GM12891 (cell line): Measurements from ENCODE around the gene NUMA1.
A peak's percentile ranks its signal among the peaks of the same experiment; 100 is the strongest.

ENCODE experiments used
- DNase-seq: peaks from one replicate; pipeline ENCODE4 v3.0.0; 2011; ENCODE audit warnings: low spot score; ENCODE audit not compliant: insufficient read length
- FAIRE-seq: peaks from 2 replicates; lab custom pipeline; 2011; peaks lifted over from hg19 to GRCh38; lab: Jason Lieb, UNC
- PAX5 ChIP-seq: IDR thresholded peaks from 2 replicates; pipeline ENCODE4 v1.6.1; 2011; ENCODE audit warnings: low read length, moderate library complexity, mild to moderate bottlenecking; ENCODE audit not compliant: insufficient read depth, severe bottlenecking
- POLR2A ChIP-seq: IDR thresholded peaks from 2 replicates; pipeline ENCODE4 v1.6.1; 2011; ENCODE audit warnings: low read depth, low read length, control low read depth
- POLR2AphosphoS5 ChIP-seq: IDR thresholded peaks from 2 replicates; pipeline ENCODE4 v1.6.1; 2011; ENCODE audit warnings: low read depth, low read length, control low read depth
- POU2F2 ChIP-seq: IDR thresholded peaks from 2 replicates; pipeline ENCODE4 v1.6.1; 2011; ENCODE audit warnings: low read depth, mild to moderate bottlenecking, control low read depth, low read length, moderate library complexity
- SPI1 ChIP-seq: IDR thresholded peaks from 2 replicates; pipeline ENCODE4 v1.6.1; 2011; ENCODE audit warnings: low read depth, low read length, control low read depth
- TAF1 ChIP-seq: IDR thresholded peaks from 2 replicates; pipeline ENCODE4 v1.6.1; 2011; ENCODE audit warnings: low read depth, low read length, control low read depth

NUMA1 gene

GRCh38 chr11:71994786-71995185 is 85.6 kb downstream of the NUMA1 start:
- DNase-seq: no peak
- FAIRE-seq: no peak
- no peak for TF ChIP-seq SPI1
- TF ChIP-seq POU2F2: no peak

DNA sequence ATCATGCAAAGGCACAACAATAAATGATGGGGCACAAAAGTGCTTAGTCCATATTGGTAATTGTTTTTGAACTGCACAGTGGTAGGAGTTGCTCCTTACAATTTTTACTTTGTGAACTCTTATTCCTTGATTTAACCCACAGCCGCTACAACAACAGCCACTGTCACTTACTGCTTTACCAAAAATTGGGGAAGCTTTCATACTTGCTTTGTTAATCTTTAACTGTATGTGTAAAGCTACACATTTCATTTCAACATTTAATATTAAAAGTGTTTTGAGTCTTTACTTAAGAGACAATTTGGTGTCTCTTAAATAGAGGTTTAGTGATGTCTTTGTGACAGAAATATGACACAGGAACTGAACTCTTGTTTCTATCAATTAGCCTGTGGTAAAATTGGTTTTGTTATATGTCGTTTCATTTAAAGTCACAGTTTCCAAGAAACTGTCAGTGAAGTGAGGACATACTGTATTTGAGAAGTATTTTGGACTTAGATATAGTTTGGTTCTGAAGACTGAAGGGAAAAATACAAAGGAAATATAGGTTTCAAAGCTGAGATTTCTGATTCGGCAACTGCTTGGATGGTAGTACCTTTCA is 88.1 kb downstream of the NUMA1 start:
- TF ChIP-seq POU2F2 (no peak), SPI1 (0 out of 2 replicates have a peak, but pooled peaks have one; percentile 6)
- DNase-seq (no peak), FAIRE-seq (peak; percentile 28)

DNA sequence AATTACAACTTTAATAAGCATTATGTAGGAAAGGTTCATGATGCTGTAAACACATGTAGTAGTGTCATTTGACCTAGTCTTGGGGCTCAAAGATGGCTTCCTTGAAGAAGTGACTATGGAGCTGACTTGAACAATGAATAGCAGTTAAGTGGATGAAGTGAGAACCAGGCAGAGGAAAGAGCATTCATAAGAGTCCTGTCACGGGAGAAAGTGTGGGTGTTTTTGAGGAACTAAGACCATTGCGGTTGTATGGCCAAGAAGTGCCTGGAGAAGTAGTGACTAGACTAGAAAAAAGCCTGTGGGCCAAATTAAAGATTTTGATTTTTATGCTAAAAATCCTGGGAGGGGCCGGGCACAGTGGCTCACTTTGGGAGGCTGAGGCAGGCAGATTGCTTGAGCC is 88.8 kb downstream of the NUMA1 start:
- no peak for DNase-seq
- FAIRE-seq: peak; percentile 73
- TF ChIP-seq PAX5 (no peak), SPI1 (peak; percentile 69), POLR2AphosphoS5 (no peak)

DNA sequence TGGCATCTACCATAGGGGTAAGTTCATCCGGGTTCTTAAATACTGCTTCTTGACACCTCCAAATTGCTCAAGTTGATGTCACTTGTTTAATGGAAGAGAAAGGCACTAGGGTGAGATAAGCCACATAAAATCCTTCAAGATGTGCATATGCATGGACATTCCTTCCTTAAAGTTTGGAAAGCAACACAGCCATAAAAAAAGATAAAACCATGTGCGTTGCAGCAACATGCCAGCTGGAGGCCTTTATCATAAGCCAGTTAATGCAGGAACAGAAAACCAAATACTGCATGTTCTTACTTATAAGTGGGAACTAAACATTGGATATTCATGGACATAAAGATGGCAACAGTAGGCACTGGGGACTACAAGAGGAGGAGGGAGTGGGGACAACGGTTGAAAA is 89.6 kb downstream of the NUMA1 start:
- no peak for FAIRE-seq
- TF ChIP-seq POLR2AphosphoS5: no peak
- no peak for TF ChIP-seq TAF1
- TF ChIP-seq PAX5: no peak
- no peak for TF ChIP-seq POU2F2
- TF ChIP-seq POLR2A: no peak
- no peak for TF ChIP-seq SPI1
- no peak for DNase-seq

DNA sequence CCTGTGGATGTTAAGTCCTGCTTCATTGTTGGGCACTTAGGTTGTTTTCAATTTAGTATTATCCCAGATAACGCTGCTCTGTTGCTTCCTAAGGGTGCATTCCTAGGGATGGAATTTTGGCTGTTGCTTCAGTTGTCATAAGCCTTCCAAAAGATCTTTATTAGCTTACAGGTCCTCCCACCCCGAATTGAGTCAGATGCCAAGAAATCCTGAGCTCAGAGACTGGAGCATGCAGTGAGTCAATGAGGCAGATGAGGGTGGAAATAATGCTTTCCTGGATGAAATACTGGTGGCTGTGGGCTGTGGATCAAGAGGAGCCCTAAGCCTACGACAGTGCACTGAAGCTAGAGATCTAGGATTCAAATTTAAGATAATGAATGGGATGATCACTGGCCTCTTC is 92.3 kb downstream of the NUMA1 start:
- no peak for TF ChIP-seq SPI1
- no peak for TF ChIP-seq POLR2AphosphoS5
- TF ChIP-seq TAF1: no peak
- no peak for TF ChIP-seq PAX5
- TF ChIP-seq POU2F2: no peak
- TF ChIP-seq POLR2A: no peak
- no peak for FAIRE-seq
- no peak for DNase-seq

DNA sequence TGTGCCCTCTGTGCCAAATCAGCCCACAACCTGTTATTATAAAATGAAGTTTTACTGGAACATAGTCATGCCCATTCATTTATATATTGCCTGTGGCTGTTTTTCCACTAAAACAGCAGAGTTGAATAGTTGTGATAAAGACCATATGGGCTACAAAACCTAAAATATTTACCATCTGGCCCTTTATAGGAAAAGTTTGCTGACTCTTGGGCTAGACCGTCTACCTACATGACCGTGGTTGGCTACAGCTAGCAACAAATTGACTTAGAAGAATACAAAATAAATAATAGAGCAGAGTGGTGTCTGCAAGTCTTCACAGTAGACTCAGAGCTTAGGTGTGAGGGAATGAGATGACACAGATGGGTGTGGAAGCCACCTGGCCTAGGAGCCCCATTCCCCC is 92.8 kb downstream of the NUMA1 start:
- TF ChIP-seq POU2F2 (no peak), POLR2A (no peak)
- FAIRE-seq (no peak), DNase-seq (no peak)

DNA sequence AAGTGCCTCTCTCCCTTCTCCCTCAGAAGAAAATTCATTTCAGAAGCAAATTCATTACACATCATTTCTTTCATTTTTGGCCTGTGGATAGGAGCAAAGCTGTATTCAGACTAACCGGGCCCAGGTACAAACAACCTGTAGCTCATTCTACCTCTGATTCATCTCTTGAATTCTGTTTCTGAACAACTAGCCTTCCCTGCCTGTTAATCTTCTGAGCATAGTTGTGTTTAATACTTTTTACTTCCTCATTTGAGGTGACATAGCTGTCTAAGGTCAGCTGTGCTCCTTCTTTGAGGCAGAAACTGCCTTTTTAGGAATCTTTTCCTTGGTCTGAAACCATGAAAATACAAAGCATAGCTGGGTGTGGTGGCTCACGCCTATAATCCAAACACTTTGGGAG is 94.2 kb downstream of the NUMA1 start:
- DNase-seq: no peak
- TF ChIP-seq POLR2AphosphoS5: no peak
- no peak for TF ChIP-seq POLR2A
- TF ChIP-seq PAX5: no peak
- no peak for TF ChIP-seq TAF1
- no peak for TF ChIP-seq POU2F2
- peak; percentile 71 for FAIRE-seq

DNA sequence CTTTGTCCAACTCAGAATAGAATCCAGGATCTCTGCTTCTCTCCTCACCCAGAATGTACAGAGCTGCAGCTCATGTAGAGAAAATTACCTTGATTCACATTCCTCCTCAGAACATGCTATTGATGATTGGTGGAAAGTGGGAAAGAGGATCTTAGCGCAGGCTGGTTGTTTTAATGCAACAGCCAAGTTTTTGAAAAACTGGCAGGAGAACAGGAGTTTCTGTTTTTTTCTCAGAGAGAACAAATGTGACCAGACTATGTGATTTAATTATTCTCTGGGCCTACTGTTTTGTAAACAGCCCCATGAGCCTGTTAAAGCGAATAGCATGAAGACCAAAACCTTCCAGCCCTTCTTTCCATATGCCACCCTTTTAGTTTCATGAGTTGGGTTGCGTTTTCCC is 100.7 kb downstream of the NUMA1 start:
- no peak for TF ChIP-seq TAF1
- TF ChIP-seq PAX5: no peak
- TF ChIP-seq SPI1: no peak
- TF ChIP-seq POLR2A: no peak
- no peak for TF ChIP-seq POLR2AphosphoS5
- TF ChIP-seq POU2F2: no peak
- no peak for FAIRE-seq

DNA sequence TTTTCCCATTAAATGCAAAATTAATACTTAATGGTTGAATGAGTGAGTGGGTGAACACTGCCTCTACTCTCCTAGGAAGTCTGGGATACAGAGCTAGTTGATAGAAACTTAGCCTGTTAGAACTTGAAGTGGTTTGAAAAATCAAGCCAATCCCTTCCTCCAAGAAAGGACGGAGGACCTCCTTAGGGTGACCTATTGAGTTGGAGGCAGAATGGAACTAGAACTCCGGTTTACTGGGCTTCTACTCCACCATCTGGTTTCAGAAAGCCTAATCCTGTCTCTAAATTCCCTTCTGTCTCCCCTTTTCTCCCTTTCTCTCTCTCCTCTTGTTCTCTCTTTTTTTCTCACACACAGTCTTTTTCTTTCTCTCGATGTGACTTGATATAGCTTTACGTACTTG is 101.2 kb downstream of the NUMA1 start:
- TF ChIP-seq SPI1 (no peak), TAF1 (no peak), POU2F2 (no peak), POLR2A (no peak), POLR2AphosphoS5 (no peak)
- DNase-seq (no peak), FAIRE-seq (peak; percentile 40)

More for the DNA sequence above, 100.7 kb downstream of the NUMA1 start:
- DNase-seq: no peak

- peak; percentile 88 for FAIRE-seq
- TF ChIP-seq POLR2AphosphoS5 (no peak), SPI1 (peak; percentile 25; the same call in 1 of the 2 replicates), POU2F2 (no peak)
- no peak for DNase-seq
Measured at GRCh38 chr11:71977743-71978418, 102.5 kb downstream of the NUMA1 start.
